Motor neuron (in vitro differentiated cells): Measurements from ENCODE around the gene EXOC7. TPM values are rescaled to one million over a fixed set of nuclear protein-coding genes. Genes with fewer than 3 reads are reported as not detected.
A peak's percentile ranks its signal among the peaks of the same experiment; 100 is the strongest.

ENCODE experiments used
- ATAC-seq, 8 experiments: fragments of 200-7000 bp; cut with Tn5 transposase; replicated peaks in 6 of 8; 2 replicates each; pipeline ENCODE4 v1.8.0; 2021; ENCODE audit warnings: mild to moderate bottlenecking in 8 of 8, moderate library complexity in 8 of 8
- H3K27ac ChIP-seq, 2 donors: fragments of 250-450 bp; sonication (Bioruptor Pico); 2 replicates each; pipeline ENCODE4 v1.9.0; 2021; ENCODE audit warnings: antibody characterized with exemption in 2 of 2, mild to moderate bottlenecking in 2 of 2, moderate library complexity in 1 of 2
- H3K4me1 ChIP-seq, 2 donors: fragments of 250-450 bp; sonication (Bioruptor Pico); replicated peaks in 1 of 2; 2 replicates each; pipeline ENCODE4 v1.6.1; 2021; ENCODE audit warnings: antibody characterized with exemption in 2 of 2, mild to moderate bottlenecking in 2 of 2, moderate library complexity in 1 of 2
- H3K4me3 ChIP-seq, 5 donors: fragments of 250-450 bp; sonication (Bioruptor Pico); 2 replicates each; pipeline ENCODE4 v1.9.0; 2021; ENCODE audit warnings: antibody characterized with exemption in 5 of 5, mild to moderate bottlenecking in 5 of 5, moderate library complexity in 4 of 5
- WGBS, 10 experiments: fragments of 450-650 bp; shearing (Covaris generic); methylation state at CpG; one replicate each; pipeline ENCODE4 v1.0.0; 2022; 5-methylcytosine and 5-hydroxymethylcytosine counted together
- in situ Hi-C, 9 experiments: fragments of 400-800 bp; cut with MboI; loops; one replicate each; pipeline ENCODE4 v1.15.0; 2021; ENCODE audit warnings: low sequenced_read_pairs in 9 of 9, low pct_unique_long_range_greater_than_20kb in 2 of 9; ENCODE audit not compliant: unreplicated experiment in 9 of 9
- total RNA-seq, 8 experiments: library from RNA; unstranded; fragments of 300-600 nt; gene quantifications; 2 replicates each; pipeline versions ENCODE4 v1.2.3 to v1.2.4, GENCODE V29; 2022

Gene EXOC7
- total RNA-seq, 8 experiments from 2014 or later = 39.6 to 105 (median 64.7) TPM

DNA sequence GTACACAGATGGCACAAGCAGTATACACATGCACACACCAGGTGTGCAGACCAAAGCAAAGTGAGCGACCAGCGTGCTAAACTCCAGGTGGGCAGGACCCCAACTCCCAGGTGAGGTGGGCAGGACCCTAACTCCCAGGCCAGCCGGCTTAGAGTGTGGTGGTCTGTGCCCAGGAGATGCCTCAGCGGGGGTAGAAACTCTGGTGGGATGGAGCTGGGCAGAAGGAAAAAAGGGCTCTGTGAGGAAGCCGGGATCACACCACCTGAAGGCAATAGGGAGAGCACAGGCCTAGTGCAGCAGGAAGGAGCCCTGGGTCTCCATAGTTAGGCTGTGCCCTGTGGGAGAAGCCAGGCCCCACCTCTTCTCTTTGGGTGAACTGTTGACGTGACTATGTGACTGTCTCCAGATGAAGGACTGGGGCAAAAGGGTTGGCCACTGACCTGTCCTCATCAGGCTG is 39.0 kb upstream of the EXOC7 start:
- ATAC-seq = no peak
- peaks cover 42 to 46% of the 10 kb centered on the region in 2 donors for H3K4me1 ChIP-seq
- no peak overlapping the region for H3K4me3 ChIP-seq
- H3K27ac ChIP-seq = no peak overlapping the region
- in situ Hi-C loops = no loop called here
- WGBS, 10 experiments = 71 to 100% (median 92%) methylated on average over 1 to 4 of the region's 6 CpGs; no CpG with 5 or more reads in 6 of the 10 experiments

DNA sequence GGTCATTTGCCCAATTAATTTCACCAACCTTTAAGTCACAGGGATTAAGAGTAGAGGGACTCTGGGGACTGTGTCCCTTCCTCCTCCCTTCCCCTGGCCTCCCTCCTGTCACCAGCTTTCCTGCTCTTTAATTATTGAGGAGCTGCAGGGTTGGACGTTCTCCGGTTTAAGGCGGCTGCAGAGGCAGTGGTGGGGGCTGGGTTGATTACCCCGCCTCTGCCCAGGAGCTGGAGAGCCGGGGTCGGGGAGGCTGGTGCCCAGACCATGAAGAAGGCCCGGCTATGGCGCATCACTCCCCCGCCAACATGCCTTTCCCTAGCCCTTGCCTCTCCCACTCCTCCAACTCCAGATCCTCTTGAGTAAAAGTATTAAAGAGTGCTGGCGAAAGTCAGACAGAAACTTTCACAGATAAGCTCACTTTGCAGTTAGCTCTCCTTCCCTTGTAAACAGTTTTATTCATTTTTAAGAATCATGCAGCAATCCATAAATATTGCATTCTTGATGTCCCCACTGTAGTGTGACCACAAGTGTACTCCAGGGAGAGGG is 38.5 kb upstream of the EXOC7 start:
- H3K4me1 ChIP-seq = peaks cover 46 to 51% of the 10 kb centered on the region in 2 donors
- peak overlapping the region in 1 of 2 donors; percentile 72 for H3K27ac ChIP-seq
- H3K4me3 ChIP-seq = peak overlapping the region in 1 of 5 donors; percentile 37
- 0 to 20% methylated on average over 2 of the region's 10 CpGs; no CpG with 5 or more reads in 8 of the 10 experiments for WGBS, 10 experiments
- peak in 3 of 8 experiments; percentile 3 to 11 (median 8) for ATAC-seq
- in situ Hi-C loops = no loop called here

DNA sequence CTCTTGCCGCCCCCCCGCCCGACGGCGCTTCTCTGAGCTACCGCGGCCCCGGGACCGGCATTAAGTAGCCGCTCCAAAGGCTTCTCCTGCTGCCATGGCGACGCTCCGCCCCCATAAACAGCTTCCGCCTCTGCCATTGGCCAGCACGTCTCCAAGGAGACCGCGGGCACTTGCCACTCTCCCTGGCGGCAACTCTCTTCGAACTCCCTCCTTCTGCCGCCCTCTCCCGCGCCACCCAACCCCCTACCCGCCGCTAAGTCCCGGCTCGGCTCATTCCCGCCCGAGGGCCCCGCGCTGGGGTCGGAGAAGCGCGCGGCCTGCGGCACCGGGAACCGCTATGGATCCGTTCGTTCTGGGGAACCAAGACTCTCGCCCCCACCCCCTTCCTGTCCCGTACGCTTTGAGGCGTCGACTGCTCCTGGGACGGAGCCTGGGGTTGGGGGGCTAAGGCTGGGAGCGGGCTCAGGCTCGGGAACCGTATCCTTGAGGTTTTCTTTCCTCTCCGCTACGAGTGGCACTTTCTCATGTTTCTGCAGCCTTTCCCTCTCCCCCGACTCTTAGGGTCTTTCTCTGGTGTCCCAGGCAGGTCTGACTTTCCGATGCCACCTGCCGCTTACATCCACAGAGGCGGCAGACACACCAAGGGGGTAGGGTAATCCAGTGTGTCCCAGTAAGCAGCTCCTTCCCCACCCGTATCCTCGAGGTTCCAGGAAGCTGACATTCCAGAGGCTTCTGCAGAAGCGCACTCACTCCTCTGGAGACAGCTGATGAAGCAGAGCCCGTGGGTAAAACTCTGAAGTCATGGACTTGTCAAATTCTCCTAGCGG is 37.8 kb upstream of the EXOC7 start, which contains the start of gene FOXJ1:
Gene FOXJ1, minus strand, starts transcription at position 34 of the 827 bp plus-strand sequence. CDS start 850 bp downstream, outside the sequence.
- ATAC-seq = peak; percentile 58 to 95 (median 68)
- Histone ChIP-seq H3K4me1 (peaks cover 52 to 58% of the 10 kb centered on the region in 2 donors), H3K27ac (peak within 1 kb of the TSS in 1 of 2 donors; percentile 77)

DNA sequence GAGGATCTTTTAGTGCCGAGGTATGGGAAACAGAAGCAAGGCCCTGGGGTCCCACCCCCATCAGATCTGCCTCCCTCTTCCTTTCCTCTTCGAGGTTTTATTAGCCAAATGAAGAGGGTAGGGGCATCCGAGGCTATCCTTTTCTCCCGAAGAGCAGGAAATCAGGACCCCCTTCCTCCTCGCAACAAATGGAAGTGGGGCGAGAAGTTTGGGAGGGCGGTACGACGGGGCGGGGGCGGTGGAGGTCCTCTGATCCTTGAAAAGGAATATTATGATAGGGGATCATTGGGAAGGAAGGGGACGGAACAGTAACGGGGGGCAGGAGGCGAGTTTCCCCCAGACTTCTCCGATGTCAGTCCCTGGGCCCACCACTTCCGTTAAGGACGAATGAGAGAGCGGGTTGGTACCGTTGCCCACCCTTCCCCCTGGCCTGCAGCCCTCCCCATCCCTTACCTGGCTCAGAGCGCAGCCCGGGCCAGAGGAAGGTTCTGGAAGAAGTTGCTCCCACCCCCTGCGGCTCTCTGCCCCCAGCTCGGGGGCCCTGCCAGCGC is 37.1 kb upstream of the EXOC7 start:
- ATAC-seq = peak in 3 of 8 experiments; percentile 0 to 26 (median 3)
- H3K4me1 ChIP-seq = peaks cover 52 to 61% of the 10 kb centered on the region in 2 donors
- peak overlapping the region in 1 of 2 donors; percentile 77 for H3K27ac ChIP-seq
- peak overlapping the region; percentile 17 to 37 (median 34) for H3K4me3 ChIP-seq
- in situ Hi-C loops = no loop called here
- 12% methylated on average over 3 of the region's 24 CpGs; no CpG with 5 or more reads in 9 of the 10 experiments for WGBS, 10 experiments

More for the DNA sequence above, 37.8 kb upstream of the EXOC7 start, which contains the start of gene FOXJ1:
- WGBS, 10 experiments = 0 to 23% (median 4%) methylated on average over 3 to 10 of the region's 59 CpGs; no CpG with 5 or more reads in 5 of the 10 experiments
- in situ Hi-C loops = no loop called here
- H3K4me3 ChIP-seq = peak within 1 kb of the TSS; percentile 20 to 37 (median 34)

DNA sequence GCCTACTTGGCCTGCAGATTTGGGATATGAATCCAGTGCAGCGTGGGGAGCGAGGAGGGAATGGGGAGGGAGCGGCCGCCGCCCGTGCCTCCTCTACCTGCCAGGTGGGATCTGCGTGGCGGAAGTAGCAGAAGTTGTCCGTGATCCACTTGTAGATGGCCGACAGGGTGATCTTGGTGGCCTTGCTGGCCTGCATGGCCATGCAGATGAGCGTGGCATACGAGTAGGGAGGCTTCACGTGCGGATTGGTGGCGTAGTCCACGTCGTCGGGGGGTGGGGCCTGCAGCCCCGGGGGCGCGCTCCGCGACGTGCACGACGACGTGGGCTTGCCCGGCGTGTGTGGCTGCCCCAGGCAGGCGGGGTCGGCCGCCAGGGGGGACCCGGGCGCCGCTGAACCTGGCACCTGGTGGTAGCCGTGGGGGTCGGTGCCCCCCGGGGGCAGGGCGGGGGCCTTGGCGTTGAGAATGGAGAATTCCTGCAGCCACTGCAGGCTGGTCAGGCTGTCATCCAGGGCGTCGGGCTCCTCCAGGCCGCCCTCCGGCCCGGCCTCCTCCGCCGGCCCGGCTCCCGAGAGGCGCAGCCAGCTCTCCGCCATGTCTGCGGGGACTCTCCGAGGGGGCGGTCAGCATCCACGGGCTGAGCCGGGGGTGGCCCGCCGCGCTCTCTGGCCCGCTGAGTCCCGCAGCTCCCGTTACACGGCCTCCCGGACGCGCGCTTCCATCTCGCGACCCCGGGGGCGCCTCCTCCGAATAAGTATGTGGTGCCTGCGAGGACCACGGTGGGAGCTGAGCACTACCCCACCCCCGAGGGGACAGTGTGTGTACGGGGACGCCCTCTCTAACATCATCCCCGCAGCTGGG is 36.4 kb upstream of the EXOC7 start:
- peak overlapping the region in 1 of 2 donors; percentile 77 for H3K27ac ChIP-seq
- peak in 3 of 8 experiments; percentile 0 to 8 (median 5) for ATAC-seq
- WGBS, 10 experiments = 13 to 30% (median 17%) methylated on average over 5 to 10 of the region's 78 CpGs; no CpG with 5 or more reads in 6 of the 10 experiments
- peak overlapping the region in 3 of 5 donors; percentile 34 to 37 (median 37) for H3K4me3 ChIP-seq
- H3K4me1 ChIP-seq = peaks cover 57 to 68% of the 10 kb centered on the region in 2 donors
- in situ Hi-C loops = no loop called here

DNA sequence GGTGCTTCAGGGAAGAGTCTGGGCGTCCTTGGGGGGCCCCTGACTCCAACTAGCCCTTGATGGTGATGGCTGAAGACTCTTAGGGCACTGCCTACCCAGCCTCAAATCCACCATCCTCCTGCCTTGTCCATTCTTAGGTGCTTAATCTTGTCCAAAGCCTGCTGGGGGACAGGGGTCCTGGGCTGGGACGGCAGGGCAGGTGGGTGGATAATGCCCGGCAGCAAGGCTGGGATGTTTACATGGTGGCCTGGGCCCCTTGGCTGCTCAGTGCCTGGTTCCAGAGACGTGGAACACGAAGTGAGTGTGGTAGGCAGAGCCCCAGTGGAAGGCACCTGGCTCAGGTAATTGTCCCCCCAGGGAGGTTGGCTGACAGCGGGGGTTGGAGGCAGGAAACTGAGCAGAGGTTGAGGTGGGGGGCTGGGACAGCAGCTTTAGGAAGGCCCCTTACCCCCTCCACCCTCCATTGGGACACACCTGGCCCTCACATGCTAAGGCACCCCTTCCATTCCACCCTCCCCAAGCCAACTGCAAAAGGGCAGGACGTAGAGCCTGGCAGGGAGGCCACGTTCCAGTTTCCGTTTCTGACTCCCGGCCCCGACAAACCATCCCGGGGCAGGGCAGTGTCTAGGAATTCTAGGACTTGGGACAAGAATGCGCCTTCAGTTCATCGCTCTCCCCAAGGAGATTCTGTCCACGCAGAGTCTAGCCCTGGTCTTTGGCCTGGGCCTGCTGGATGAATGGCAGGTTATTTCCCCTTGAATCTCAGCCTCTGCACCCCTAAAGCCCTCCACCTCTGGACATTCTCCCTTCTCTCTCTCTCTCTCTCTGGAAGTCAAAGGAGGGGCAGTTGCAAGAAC is 35.5 kb upstream of the EXOC7 start:
- Histone ChIP-seq H3K4me1 (peaks cover 61 to 71% of the 10 kb centered on the region in 2 donors), H3K27ac (peak overlapping the region; percentile 26 to 77), H3K4me3 (peak overlapping the region in 3 of 5 donors; percentile 34 to 37 (median 37))
- WGBS, 10 experiments = 17 to 96% (median 63%) methylated on average over 1 to 6 of the region's 15 CpGs; no CpG with 5 or more reads in 3 of the 10 experiments
- no peak for ATAC-seq
- in situ Hi-C loops = no loop called here

DNA sequence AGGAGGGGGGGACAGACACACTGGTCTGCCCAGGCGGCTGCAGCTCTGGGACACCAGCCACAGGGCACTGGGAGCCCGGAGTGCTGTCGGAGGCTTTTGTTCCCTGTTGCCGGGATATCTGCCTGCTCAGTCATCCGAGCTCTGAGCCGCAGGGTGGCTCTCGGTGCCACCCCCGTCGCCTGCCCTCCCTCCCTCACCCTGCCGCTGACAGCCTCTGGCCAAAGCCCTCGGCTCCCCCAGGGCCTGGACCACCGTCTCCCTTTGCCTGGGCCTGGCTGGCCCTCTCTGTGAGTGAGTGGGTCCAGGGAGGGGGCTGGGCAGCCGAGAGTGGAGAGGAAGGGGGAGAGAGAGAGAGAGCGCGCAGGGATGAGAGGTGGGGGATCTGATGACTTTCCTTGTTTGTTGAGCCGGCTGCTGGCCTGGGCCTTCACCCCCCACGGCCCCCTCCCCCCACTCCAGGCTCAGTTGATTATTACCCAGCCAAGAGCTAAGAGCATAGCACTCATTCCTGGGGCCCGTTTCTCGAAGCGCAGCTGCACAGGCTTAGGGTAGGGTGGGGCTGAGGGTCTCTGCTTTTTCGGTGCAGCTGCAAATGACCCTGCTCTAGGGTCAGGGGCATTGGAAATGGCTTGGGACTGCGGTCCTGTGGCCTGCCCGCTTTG is 34.8 kb upstream of the EXOC7 start:
- peak in 5 of 8 experiments; percentile 72 to 78 (median 75) for ATAC-seq
- in situ Hi-C loops = no loop called here
- WGBS, 10 experiments = 43 to 70% methylated on average over 2 to 3 of the region's 23 CpGs; no CpG with 5 or more reads in 8 of the 10 experiments
- peak overlapping the region; percentile 26 to 77 for H3K27ac ChIP-seq
- H3K4me3 ChIP-seq = peak overlapping the region in 3 of 5 donors; percentile 20 to 37 (median 34)
- peaks cover 59 to 67% of the 10 kb centered on the region in 2 donors for H3K4me1 ChIP-seq

DNA sequence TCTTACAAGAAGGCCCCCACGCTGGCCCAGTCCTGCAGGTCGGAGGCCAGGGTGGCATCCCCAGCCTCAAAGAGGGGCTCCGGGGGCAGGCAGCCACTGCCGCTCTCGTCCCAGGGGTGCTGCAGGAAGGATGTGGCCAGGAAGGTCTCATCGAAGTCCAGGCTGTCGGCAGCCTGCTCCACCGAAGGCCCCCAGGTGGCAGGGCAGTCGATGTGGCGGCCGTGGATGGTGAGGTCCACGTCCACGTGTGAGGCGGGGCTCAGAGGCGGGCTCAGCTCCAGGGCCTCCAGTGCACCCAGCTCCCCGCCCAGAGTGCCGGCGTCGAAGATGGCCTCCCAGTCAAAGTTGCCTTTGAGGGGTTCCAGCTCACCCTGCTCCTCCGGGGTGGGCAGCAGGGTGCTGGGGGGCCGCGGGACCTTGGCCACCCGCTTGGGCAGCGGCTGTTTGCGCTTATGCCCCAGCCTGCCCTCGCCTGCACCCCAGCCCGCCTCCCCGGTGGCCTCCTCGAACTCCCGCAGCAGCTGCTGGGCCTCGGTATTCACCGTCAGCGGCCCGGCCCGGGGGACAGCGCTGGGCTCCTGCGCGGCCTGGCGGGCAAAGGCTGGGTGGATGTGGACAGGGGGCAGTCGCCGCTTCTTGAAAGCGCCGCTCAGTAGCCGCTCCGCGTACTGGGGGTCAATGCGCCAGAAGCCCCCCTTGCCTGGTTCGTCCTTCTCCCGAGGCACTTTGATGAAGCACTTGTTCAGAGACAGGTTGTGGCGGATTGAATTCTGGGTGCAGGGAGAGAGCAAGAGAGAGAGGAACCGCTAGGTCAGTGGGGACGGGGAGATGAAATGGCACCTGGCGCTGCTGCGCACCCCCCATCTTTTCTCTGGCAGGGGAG is 34.0 kb upstream of the EXOC7 start:
- Histone ChIP-seq H3K4me1 (peaks cover 60 to 69% of the 10 kb centered on the region in 2 donors), H3K27ac (peak overlapping the region; percentile 26 to 77), H3K4me3 (peak overlapping the region in 1 of 5 donors; percentile 20)
- in situ Hi-C loops = no loop called here
- ATAC-seq = peak in 5 of 8 experiments; percentile 1 to 10 (median 6)
- 23 to 87% (median 76%) methylated on average over 2 to 12 of the region's 54 CpGs; no CpG with 5 or more reads in 6 of the 10 experiments for WGBS, 10 experiments

DNA sequence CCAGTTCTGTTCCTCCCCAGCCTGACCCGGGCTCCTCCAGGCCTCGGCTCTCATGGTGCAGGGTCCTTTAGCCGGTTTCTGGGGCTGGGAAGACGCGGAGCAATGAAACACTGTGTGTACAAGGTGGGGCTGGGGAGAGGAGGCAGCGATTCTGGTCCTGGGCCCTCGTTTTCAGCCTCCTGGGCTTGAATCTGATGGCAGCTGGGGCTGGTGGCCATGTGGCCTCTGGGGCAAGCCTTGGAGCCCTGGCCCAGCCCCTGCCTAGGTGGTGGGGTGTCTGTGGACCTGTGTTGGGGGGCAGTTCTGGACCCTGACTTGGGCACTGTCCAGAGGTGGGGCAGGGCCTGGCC is 33.4 kb upstream of the EXOC7 start:
- in situ Hi-C loops = no loop called here
- Histone ChIP-seq H3K27ac (peak overlapping the region in 1 of 2 donors; percentile 77), H3K4me3 (no peak overlapping the region), H3K4me1 (peaks cover 60 to 69% of the 10 kb centered on the region in 2 donors)
- ATAC-seq = no peak
- 65% methylated on average over 6 of the region's 7 CpGs; no CpG with 5 or more reads in 9 of the 10 experiments for WGBS, 10 experiments

DNA sequence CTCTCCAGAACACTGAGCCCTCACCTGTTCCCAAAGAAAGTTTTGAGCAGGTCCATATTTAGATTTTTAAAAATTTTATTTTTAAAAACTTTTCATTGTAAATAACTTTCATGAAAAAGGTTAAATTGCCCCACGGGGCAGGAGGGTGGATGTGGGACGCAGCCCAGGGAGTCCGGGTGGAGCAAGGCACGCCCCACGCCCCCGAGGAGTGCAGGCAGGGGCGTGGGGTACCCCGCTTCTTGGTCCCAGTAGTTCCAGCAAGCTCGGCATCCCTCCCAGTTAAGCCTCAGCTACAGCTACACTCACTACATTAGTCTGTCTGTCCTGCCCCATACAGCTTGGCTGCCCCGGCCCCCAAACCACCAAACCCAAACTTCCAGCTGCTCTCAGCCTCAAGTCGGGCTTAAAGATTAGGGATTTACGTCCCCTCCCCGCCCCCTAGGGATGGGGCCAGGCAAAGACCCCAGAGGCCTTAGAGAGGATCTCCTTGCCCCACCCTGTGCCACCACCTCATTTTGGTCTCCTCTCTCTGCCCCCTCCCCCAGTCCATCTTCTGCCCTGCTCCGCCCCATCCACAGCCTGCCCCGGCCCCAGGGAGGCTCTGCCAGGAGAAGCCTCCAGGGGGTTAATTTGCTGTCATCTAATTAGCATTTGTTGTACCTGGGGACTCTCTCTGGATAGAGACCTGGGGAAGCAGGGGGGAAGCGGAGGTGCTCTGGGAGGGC is 32.9 kb upstream of the EXOC7 start:
- in situ Hi-C loops = no loop called here
- ATAC-seq = no peak
- 33 to 100% (median 70%) methylated on average over 1 to 9 of the region's 16 CpGs; no CpG with 5 or more reads in 2 of the 10 experiments for WGBS, 10 experiments

More for the DNA sequence above, 32.9 kb upstream of the EXOC7 start:
- Histone ChIP-seq H3K27ac (peak overlapping the region in 1 of 2 donors; percentile 77), H3K4me1 (peaks cover 55 to 65% of the 10 kb centered on the region in 2 donors), H3K4me3 (no peak overlapping the region)
